Erythroblast (primary cell): ENCODE results near the gene GATA2.

Experiments used
- GATA1 ChIP-seq: IDR thresholded peaks from 2 replicates; pipeline ENCODE4 v1.6.1; 2011; ENCODE audit warnings: low read depth, mild to moderate bottlenecking, control low read depth, low read length, moderate library complexity
- POLR2A ChIP-seq: IDR thresholded peaks from 2 replicates; pipeline ENCODE4 v1.6.1; 2011; ENCODE audit warnings: mild to moderate bottlenecking, low read length

- TF ChIP-seq POLR2A, result no peak
- no peak for TF ChIP-seq GATA1
Measured at GRCh38 chr3:128464702-128465101, 28.3 kb downstream of the GATA2 start.
